ENCODE measurements around the gene SV2C.

SV2C gene

DNA sequence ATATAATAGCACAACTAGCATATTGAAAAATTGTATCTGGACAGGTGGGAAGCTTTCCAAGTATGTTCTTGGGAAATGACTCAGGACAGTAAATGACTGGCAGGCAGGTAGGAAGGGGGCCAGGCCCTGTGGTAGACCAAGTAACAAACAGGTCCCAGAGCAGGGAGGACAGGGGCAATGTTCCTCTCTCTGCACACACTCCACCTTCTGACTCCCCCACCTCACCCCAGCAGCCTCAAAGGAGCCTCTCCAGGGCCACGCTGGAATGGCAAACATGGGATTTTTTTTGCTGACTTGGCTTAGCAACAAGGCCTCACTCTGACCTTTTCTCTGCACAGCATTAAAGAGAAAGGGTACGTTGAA, 288.8 kb downstream of the SV2C start:
- ATAC-seq: peak; percentile 19
- TF ChIP-seq SNAI2 (CRISPR knock-in tag; IDR thresholded peaks at IDR 0.05) (no peak), OSR1 (CRISPR knock-in tag; IDR thresholded peaks at IDR 0.05) (no peak), ISL1 (CRISPR knock-in tag; IDR thresholded peaks at IDR 0.05) (no peak), BACH2 (CRISPR knock-in tag; IDR thresholded peaks at IDR 0.05; ENCODE audit: borderline replicate concordance) (no peak), TOX (CRISPR knock-in tag; IDR thresholded peaks at IDR 0.05; ENCODE audit: borderline replicate concordance) (no peak)
- TF ChIP-seq, protein P1, sequence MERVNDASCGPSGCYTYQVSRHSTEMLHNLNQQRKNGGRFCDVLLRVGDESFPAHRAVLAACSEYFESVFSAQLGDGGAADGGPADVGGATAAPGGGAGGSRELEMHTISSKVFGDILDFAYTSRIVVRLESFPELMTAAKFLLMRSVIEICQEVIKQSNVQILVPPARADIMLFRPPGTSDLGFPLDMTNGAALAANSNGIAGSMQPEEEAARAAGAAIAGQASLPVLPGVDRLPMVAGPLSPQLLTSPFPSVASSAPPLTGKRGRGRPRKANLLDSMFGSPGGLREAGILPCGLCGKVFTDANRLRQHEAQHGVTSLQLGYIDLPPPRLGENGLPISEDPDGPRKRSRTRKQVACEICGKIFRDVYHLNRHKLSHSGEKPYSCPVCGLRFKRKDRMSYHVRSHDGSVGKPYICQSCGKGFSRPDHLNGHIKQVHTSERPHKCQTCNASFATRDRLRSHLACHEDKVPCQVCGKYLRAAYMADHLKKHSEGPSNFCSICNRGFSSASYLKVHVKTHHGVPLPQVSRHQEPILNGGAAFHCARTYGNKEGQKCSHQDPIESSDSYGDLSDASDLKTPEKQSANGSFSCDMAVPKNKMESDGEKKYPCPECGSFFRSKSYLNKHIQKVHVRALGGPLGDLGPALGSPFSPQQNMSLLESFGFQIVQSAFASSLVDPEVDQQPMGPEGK (CRISPR knock-in tag; IDR thresholded peaks at IDR 0.05; ENCODE audit: borderline replicate concordance): no peak

DNA sequence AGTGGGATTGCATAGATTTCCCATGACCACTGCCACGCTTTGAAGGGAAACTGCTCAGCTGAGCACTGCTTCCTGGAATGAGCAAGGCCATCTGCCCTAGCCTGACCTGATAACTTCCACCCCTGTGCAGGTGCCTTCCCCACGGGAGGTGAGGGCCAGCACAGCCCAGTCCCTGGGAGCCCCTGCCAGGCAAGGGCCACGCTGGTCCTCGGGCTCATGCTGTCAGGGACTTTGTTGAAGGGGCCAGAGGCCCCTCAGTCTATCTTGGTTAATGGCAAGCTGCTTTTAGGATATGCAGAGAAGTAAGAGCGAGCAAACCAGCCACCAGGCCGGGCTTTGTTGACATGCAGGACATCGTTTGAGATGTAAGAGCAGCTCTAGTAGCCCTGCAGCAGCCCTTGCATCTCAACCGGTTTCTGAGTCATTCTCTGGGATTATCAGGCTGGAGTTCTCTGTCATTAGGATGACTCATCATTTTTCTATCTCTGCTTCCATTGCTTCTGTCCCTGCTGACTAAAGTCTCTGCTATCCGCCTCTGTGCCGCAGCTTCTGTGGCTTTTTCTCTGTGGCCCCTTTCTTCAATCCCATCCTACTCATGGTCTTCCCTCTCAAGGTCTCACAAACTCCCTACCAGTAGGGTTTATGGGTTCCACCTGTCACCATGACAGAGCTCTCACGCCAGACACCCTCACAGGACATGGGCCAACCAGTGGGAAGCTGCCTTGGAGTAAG, 289.3 kb downstream of the SV2C start:
- TF ChIP-seq BACH2 (CRISPR knock-in tag; IDR thresholded peaks at IDR 0.05; ENCODE audit: borderline replicate concordance) (peak; percentile 71; the same call in 1 of the 2 replicates), SNAI2 (CRISPR knock-in tag; IDR thresholded peaks at IDR 0.05) (peak; percentile 28; the same call in 1 of the 2 replicates), ISL1 (CRISPR knock-in tag; IDR thresholded peaks at IDR 0.05) (peak; percentile 15; the same call in 1 of the 2 replicates), ZNF565 (CRISPR knock-in tag; conservative IDR thresholded peaks at IDR 0.05; ENCODE audit: low read depth) (no peak), CSDC2 (CRISPR knock-in tag; IDR thresholded peaks at IDR 0.05) (no peak), ZFP3 (CRISPR knock-in tag; IDR thresholded peaks at IDR 0.05) (0 out of 2 replicates have a peak, but pooled peaks have one; percentile 14), GLIS3 (CRISPR knock-in tag; IDR thresholded peaks at IDR 0.05) (no peak)
- peak; percentile 98 for ATAC-seq

DNA sequence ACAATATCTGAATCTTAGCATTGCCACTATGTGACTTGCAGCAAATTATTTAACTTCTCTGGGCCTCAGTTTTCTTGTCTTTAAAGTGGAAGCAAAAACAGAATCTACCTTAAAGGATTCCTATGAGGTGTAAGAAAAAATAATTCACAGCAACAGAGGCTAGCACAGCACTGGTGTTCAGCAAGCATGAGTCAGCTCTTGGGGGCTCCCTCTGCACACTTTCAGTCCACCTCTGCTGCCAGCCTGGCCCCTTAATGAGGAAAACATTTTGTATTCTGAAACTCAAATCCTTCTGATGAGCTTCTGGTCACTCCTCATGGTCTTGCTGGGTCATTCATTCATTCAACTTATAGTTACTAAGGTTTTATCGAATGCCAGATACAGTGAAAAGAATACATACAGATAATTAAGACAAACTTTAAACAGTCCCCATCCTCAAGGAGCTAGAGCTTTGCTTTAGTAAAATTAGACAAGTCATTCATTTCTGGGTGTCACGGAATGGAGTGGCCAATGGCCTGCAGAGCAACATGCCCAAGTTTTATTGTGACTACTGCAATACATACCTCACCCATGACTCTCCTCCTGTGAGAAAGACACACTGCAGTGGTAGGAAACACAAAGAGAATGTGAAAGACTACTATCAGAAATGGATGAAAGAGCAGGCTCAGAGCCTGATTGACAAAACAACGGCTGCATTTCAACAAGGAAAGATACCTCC, 293.1 kb downstream of the SV2C start:
- no peak; the same call in 2 of the 3 replicates for ATAC-seq
- TF ChIP-seq GLIS3 (CRISPR knock-in tag; IDR thresholded peaks at IDR 0.05) (no peak), ISL1 (CRISPR knock-in tag; IDR thresholded peaks at IDR 0.05) (no peak), ZNF70 (CRISPR knock-in tag; IDR thresholded peaks at IDR 0.05) (no peak), RARB (CRISPR knock-in tag; IDR thresholded peaks at IDR 0.05) (no peak), TCF4 (CRISPR knock-in tag; IDR thresholded peaks at IDR 0.05; ENCODE audit: borderline replicate concordance) (no peak), ARNTL (CRISPR knock-in tag; IDR thresholded peaks at IDR 0.05; ENCODE audit: borderline replicate concordance, low read depth) (no peak)
- TF ChIP-seq, protein P2, sequence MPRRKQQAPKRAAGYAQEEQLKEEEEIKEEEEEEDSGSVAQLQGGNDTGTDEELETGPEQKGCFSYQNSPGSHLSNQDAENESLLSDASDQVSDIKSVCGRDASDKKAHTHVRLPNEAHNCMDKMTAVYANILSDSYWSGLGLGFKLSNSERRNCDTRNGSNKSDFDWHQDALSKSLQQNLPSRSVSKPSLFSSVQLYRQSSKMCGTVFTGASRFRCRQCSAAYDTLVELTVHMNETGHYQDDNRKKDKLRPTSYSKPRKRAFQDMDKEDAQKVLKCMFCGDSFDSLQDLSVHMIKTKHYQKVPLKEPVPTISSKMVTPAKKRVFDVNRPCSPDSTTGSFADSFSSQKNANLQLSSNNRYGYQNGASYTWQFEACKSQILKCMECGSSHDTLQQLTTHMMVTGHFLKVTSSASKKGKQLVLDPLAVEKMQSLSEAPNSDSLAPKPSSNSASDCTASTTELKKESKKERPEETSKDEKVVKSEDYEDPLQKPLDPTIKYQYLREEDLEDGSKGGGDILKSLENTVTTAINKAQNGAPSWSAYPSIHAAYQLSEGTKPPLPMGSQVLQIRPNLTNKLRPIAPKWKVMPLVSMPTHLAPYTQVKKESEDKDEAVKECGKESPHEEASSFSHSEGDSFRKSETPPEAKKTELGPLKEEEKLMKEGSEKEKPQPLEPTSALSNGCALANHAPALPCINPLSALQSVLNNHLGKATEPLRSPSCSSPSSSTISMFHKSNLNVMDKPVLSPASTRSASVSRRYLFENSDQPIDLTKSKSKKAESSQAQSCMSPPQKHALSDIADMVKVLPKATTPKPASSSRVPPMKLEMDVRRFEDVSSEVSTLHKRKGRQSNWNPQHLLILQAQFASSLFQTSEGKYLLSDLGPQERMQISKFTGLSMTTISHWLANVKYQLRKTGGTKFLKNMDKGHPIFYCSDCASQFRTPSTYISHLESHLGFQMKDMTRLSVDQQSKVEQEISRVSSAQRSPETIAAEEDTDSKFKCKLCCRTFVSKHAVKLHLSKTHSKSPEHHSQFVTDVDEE (CRISPR knock-in tag; IDR thresholded peaks at IDR 0.05): no peak
- TF ChIP-seq, protein P1 (CRISPR knock-in tag; IDR thresholded peaks at IDR 0.05; ENCODE audit: borderline replicate concordance): no peak
- TF ChIP-seq, protein P3, sequence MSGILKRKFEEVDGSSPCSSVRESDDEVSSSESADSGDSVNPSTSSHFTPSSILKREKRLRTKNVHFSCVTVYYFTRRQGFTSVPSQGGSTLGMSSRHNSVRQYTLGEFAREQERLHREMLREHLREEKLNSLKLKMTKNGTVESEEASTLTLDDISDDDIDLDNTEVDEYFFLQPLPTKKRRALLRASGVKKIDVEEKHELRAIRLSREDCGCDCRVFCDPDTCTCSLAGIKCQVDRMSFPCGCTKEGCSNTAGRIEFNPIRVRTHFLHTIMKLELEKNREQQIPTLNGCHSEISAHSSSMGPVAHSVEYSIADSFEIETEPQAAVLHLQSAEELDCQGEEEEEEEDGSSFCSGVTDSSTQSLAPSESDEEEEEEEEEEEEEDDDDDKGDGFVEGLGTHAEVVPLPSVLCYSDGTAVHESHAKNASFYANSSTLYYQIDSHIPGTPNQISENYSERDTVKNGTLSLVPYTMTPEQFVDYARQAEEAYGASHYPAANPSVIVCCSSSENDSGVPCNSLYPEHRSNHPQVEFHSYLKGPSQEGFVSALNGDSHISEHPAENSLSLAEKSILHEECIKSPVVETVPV (CRISPR knock-in tag; IDR thresholded peaks at IDR 0.05): no peak

DNA sequence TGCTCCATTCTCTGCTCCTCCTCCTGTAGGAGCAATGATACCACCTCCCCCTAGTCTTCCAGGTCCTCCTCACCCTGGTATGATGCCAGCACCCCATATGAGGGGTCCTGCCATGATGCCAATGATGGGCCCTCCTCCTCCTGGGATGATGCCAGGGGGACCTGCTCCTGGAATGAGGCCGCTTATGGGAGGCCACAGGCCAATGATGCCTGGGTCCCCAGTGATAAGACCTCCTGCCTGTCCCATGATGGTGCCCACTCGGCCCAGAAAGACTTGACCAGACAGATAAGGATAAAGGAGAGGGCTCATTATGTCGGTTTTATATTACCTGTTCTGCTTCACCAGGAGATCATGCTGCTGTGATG, 293.7 kb downstream of the SV2C start:
- ATAC-seq: no peak
- TF ChIP-seq, protein P4, sequence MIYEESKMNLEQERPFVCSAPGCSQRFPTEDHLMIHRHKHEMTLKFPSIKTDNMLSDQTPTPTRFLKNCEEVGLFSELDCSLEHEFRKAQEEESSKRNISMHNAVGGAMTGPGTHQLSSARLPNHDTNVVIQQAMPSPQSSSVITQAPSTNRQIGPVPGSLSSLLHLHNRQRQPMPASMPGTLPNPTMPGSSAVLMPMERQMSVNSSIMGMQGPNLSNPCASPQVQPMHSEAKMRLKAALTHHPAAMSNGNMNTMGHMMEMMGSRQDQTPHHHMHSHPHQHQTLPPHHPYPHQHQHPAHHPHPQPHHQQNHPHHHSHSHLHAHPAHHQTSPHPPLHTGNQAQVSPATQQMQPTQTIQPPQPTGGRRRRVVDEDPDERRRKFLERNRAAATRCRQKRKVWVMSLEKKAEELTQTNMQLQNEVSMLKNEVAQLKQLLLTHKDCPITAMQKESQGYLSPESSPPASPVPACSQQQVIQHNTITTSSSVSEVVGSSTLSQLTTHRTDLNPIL (CRISPR knock-in tag; IDR thresholded peaks at IDR 0.05; ENCODE audit: low read depth): no peak
- TF ChIP-seq TCF4 (CRISPR knock-in tag; IDR thresholded peaks at IDR 0.05; ENCODE audit: borderline replicate concordance) (no peak), GLIS3 (CRISPR knock-in tag; IDR thresholded peaks at IDR 0.05) (no peak), ZFP3 (CRISPR knock-in tag; IDR thresholded peaks at IDR 0.05) (no peak), SNAI2 (CRISPR knock-in tag; IDR thresholded peaks at IDR 0.05) (no peak), BACH2 (CRISPR knock-in tag; IDR thresholded peaks at IDR 0.05; ENCODE audit: borderline replicate concordance) (no peak), ZC3H10 (CRISPR knock-in tag; IDR thresholded peaks at IDR 0.05) (no peak), ARNTL (CRISPR knock-in tag; IDR thresholded peaks at IDR 0.05; ENCODE audit: borderline replicate concordance, low read depth) (no peak), TOX (CRISPR knock-in tag; IDR thresholded peaks at IDR 0.05; ENCODE audit: borderline replicate concordance) (no peak), ZNF8 (CRISPR knock-in tag; IDR thresholded peaks at IDR 0.05) (no peak), ZFP30 (CRISPR knock-in tag; IDR thresholded peaks at IDR 0.05) (no peak), RARB (CRISPR knock-in tag; IDR thresholded peaks at IDR 0.05) (no peak)
- TF ChIP-seq, protein P2 (CRISPR knock-in tag; IDR thresholded peaks at IDR 0.05): no peak

Measured in SK-N-SH treated with all-trans-retinoic acid at 6 μM for 48 hours (cell line).